Stimulated activated CD8-positive, alpha-beta memory T cell treated with anti-CD3 and anti-CD28 coated beads, Interleukin-4, amount 100 ng/mL, for 4 hours (primary cell): Measurements from ENCODE around the gene GPRC5A.

Experiments
- DNase-seq, 2 donors: peaks; one replicate each; pipeline ENCODE4 v3.0.0-alpha.2; 2020; ENCODE audit warnings: low read depth in 2 of 2, low spot score in 1 of 2

The GPRC5A gene

DNA sequence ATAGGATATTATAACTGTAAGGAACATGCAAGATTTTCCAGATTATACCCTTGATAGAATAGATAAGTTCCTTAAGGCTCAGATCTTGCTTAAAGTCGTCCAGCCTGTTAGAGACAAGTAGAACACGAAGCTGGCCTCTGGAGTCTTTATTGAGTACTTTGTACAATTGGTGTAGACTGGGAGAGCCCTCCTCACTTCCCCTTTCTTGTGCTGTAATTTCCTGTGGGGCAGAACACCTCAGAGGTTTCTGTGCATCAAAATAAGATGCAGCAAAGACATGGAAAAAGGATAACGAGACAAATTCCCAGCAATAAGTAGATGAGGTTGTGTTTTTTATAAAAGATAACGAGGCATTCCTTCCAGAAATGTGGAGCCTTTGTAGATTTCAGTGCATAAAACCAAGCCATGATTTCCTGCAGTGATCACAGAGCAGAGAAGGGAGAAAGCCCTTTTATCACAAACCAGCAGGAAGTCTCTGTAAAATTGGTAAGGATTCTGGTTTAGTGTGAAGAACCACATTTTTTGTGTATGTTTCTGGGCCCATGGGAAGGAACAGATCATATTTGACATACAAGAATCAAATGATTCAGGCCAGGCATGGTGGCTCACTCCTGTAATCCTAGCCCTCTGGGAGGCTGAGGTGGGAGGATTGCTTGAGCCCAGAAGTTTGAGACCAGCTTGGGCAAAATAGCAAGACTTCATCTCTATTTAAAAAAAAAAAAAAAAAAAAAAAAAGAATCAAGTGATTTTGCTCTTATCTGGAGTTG lies 18.0 kb downstream of the GPRC5A start:
- DNase-seq = no peak

- no peak for DNase-seq
These were observed 18.6 kb downstream of the GPRC5A start for GRCh38 chr12:12909995-12910420.

DNA sequence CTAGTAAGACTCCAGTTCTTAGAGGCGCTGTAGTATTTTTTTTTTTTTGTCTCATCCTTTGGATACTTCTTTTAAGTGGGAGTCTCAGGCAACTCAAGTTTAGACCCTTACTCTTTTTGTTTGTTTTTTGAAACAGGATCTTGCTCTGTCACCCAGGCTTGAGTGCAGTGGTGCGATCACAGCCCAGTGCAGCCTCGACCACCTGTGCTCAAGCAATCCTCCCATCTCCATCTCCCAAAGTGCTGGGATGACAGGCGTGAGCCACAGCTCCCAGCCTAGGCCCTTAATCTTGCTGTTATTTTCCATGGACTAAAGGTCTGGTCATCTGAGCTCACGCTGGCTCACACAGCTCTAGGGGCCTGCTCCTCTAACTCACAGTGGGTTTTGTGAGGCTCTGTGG lies 21.3 kb downstream of the GPRC5A start:
- no peak for DNase-seq

DNA sequence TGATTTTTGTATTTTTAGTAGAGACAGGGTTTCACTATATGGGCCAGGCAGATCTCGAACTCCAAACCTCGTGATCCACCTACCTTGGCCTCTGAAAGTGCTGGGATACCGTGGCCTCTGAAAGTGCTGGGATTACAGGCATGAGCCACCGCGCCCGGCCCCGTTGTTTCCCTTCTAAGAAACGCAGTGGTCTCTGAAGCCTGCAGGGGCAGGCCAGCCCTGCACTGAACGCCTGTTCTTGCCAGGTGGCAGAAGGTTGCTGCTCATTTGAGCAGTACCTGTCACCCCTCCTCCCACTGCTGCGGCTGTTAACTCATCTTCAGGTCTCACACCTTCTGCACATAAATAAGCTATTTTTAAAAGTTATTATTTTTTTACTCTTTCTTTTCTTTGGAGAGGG lies 24.3 kb downstream of the GPRC5A start:
- DNase-seq = no peak

- DNase-seq = peak; percentile 57 to 81
These were observed 25.0 kb downstream of the GPRC5A start for GRCh38 chr12:12916135-12916944.

GRCh38 chr12:12917517-12917916 lies 26.2 kb downstream of the GPRC5A start:
- DNase-seq = no peak

- DNase-seq = no peak
These were observed 27.5 kb downstream of the GPRC5A start for GRCh38 chr12:12918781-12919389.

GRCh38 chr12:12919666-12920435 lies 28.5 kb downstream of the GPRC5A start:
- DNase-seq = no peak

DNA sequence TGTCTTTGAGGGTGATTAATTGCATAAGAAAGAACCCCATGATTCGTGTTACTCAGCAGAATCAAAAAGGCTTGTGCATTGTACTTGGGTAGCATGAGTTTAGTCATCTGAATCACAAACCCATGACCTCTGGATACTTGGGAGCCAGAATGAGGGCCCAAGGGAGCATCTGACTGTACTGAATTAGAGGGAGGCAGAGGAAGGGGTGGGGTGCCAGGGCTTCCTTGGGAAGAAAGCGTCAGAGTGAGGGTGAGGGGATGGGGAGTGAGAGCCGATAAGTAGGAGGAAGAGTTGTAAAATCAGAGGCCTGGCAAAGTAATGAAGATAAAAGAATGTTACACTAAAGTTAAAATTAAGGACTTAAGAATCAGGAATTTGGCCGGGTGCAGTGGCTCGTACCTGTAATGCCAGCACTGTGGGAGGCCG lies 30.8 kb downstream of the GPRC5A start:
- no peak for DNase-seq

- DNase-seq = no peak
These were observed 31.6 kb downstream of the GPRC5A start for GRCh38 chr12:12922978-12923377.

GRCh38 chr12:12924169-12924568 lies 32.8 kb downstream of the GPRC5A start:
- no peak for DNase-seq

GRCh38 chr12:12925388-12925787 lies 34.0 kb downstream of the GPRC5A start:
- no peak for DNase-seq

DNA sequence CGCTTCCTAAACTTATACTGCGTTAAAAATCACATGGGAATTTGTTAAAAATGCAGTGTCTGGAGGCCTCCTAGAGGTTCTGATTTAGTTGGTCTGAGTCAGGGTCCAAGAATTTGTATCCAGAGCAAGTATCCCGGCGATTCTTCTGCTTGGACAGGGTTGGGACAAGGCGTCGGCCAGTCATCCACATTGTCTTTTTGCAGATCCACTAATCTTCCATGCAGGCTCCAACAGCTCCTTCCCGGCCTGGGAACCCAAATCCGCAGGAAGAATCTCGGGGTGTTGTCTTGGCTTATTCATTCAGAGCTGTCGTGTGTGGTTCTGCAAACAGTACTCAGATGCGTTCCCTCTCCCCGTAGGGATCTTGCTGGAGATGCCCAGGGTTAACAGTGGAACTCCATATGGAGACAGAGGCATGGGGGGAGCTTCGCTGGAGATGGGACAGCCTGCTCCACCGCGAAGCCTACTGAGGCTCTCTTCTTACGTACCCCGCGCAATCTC lies 35.3 kb downstream of the GPRC5A start:
- DNase-seq = no peak

- DNase-seq = peak in 1 of 2 donors; percentile 2
These were observed 36.1 kb downstream of the GPRC5A start for GRCh38 chr12:12927211-12928079.

- DNase-seq = no peak
These were observed 38.3 kb downstream of the GPRC5A start for GRCh38 chr12:12929696-12930095.

GRCh38 chr12:12930633-12931219 lies 39.4 kb downstream of the GPRC5A start:
- DNase-seq = no peak

DNA sequence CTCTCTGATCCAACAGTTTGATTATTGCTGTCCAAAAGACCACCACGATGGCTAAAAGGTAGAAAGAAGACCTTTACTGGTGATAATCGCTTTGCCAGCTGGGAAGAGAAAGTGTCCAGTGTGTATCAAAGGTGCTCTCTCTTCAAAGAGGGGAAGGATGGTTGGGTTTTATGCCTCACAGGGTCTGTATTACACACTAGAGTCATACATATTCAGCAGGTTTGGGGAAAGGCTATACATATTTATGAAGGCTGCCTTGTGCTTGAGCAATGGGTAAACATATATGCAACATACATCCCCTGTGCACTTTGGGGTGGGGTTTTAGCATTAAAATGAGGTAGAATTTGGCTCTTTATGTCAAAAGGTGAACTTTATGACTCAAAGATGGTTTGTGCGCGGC lies 42.4 kb downstream of the GPRC5A start:
- DNase-seq = no peak

- no peak for DNase-seq
These were observed 43.2 kb downstream of the GPRC5A start for GRCh38 chr12:12934556-12934955.

DNA sequence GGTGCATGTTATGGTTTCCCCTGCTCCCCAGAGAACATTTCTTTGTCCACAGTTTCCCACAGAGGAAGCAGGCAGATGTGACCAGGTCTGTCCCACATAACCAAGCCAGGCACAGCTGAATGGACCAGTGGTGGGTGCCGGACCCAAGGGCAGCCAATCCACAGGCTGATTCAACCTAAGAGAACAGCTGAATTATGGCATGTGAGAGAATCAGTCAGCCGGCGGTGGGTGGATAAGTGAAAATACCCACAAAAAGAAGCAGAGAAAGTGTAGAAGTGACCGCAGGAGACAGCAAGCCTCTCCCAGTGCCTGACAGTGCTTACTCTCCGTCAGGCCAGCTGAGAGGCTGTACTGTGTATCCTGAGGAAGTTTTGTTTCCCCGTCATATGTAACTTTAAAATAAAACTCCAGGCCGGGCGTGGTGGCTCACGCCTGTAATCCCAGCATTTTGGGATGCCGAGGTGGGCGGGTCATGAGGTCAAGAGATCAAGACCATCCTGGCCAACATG lies 45.7 kb downstream of the GPRC5A start:
- DNase-seq = no peak
